ENCODE measurements around the gene COTL1. TPM values are rescaled to one million over a fixed set of nuclear protein-coding genes. Genes with fewer than 3 reads are reported as not detected.
"Not testable (repeated sequence)": the region's sequence is repeated elsewhere in the genome, so short reads cannot be mapped to it uniquely, and the experiment has no call there.

Gene COTL1
- total and polyA plus RNA-seq, 2 of the 13 experiments (the other 11 are each of a cell fraction or from before 2014, with no cell fraction given), result 8.7 to 16.9 TPM

DNA sequence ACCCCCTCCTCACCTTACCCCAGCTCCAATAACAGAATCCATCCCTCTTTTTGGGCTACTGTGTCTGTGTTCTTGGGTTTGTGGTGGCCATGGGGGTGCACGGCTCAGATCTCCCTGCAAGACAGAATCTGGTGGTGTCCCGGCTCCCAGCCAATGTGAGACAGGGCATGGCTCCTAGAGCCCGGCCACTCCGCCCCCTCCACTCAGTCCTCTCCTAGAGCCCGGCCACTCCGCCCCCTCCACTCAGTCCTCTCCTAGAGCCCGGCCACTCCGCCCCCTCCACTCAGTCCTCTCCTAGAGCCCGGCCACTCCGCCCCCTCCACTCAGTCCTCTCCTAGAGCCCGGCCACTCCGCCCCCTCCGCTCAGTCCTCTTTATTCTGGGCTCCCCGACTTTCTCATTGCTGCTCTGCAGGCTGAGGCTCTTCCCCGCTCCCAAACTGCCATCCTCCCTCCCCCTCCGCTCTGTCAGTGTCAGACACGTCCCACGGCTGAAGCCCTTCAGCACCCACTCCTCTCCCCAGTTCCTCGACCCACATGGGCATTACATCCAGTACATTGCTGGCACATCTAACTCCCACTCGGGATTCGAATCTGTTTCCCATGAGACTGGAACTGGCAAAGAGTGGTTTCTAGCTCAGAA is 92.8 kb downstream of the COTL1 start:
- H3K36me3 ChIP-seq (replicated peaks in 1 of 2; ENCODE audit: control insufficient read depth in 1 of 2, insufficient read depth in 2 of 2, low read length in 2 of 2); intact Hi-C loops (cut with micrococcal nuclease; ENCODE audit: unreplicated experiment); DNase-seq (ENCODE audit: low spot score); CTCF ChIA-PET (ENCODE audit: low intra/inter-chr PET ratio, low total read pairs); H2AFZ ChIP-seq (ENCODE audit: low read length); H3K27ac ChIP-seq (ENCODE audit: extremely low read length, insufficient read depth, low read length); BruUV-seq (replicated peaks); H3K4me1 ChIP-seq (ENCODE audit: insufficient read depth, low read length); H3K9me3 ChIP-seq (ENCODE audit: low read length); POLR2A ChIA-PET; FAIRE-seq; H4K20me1 ChIP-seq (ENCODE audit: insufficient read depth, low read length); H3K79me2 ChIP-seq (ENCODE audit: insufficient read depth, low read length); H3K9ac ChIP-seq (ENCODE audit: insufficient read depth, low read depth, low read length); H3K4me3 ChIP-seq (replicated peaks in 1 of 3; ENCODE audit: insufficient read depth in 1 of 3, low read depth in 2 of 3, low read length in 3 of 3); H3K27me3 ChIP-seq (ENCODE audit: control insufficient read depth in 1 of 2, insufficient read depth in 2 of 2, low read length in 2 of 2); in situ Hi-C loops (cut with HindIII; ENCODE audit: extremely low pct_ligation_motif_present, low pct_unique_long_range_greater_than_20kb); H3K4me2 ChIP-seq (ENCODE audit: low read depth, low read length): not testable (repeated sequence)
- TF ChIP-seq, protein P1, sequence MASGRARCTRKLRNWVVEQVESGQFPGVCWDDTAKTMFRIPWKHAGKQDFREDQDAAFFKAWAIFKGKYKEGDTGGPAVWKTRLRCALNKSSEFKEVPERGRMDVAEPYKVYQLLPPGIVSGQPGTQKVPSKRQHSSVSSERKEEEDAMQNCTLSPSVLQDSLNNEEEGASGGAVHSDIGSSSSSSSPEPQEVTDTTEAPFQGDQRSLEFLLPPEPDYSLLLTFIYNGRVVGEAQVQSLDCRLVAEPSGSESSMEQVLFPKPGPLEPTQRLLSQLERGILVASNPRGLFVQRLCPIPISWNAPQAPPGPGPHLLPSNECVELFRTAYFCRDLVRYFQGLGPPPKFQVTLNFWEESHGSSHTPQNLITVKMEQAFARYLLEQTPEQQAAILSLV (CRISPR knock-in tag; IDR thresholded peaks at IDR 0.05; ENCODE audit: borderline replicate concordance), result 0 out of 2 replicates have a peak, but pooled peaks have one; percentile 1
- 0 out of 2 replicates have a peak, but pooled peaks have one; percentile 32 for TF ChIP-seq ZNF263 (CRISPR knock-in tag; IDR thresholded peaks at IDR 0.05)
- peak; percentile 98 for TF ChIP-seq ZNF543 (CRISPR knock-in tag; IDR thresholded peaks at IDR 0.05)
- peak; percentile 68 for ATAC-seq
- WGBS (ENCODE audit: low lambda C conversion rate), result 38% methylated on average over 21 of the region's 21 CpGs

DNA sequence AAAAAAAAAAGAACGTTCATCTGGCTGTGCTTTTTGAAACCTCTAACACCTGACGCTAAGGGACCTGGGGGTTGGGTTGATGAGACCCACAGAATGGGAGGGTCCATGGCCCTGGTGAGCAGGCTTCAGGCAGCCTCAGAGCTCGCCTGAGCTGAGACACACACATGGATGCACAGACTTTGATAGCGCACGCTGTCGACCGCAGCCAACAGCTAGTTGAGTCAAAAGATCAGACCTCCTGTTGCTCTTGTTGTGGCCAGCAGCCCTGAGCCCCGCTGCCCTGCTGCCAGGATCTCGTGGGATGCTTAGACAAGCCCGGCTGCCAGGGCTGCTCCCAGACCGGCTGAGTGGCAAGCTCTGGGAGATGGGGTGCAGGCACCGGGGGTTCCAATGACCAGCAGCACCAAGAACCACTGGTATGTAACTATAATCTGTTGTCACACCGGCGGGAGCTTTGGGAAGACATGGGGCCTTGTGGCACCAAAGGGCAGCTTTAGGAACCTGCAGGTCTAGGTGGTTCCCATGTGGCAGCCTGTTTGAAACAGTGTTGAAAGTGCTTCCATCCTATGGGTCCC is 93.4 kb downstream of the COTL1 start:
- Histone ChIP-seq H3K4me2 (ENCODE audit: low read depth, low read length) (no peak overlapping the region), H4K20me1 (ENCODE audit: insufficient read depth, low read length) (no peaks in the 10 kb centered on the region), H3K27ac (ENCODE audit: extremely low read length, insufficient read depth, low read length) (no peak overlapping the region), H3K36me3 (replicated peaks in 1 of 2; ENCODE audit: control insufficient read depth in 1 of 2, insufficient read depth in 2 of 2, low read length in 2 of 2) (no peaks in the 10 kb centered on the region), H3K4me3 (replicated peaks in 1 of 3; ENCODE audit: insufficient read depth in 1 of 3, low read depth in 2 of 3, low read length in 3 of 3) (no peak overlapping the region), H3K9me3 (ENCODE audit: low read length) (no peaks in the 10 kb centered on the region), H3K4me1 (ENCODE audit: insufficient read depth, low read length) (no peaks in the 10 kb centered on the region), H3K9ac (ENCODE audit: insufficient read depth, low read depth, low read length) (no peak overlapping the region), H3K79me2 (ENCODE audit: insufficient read depth, low read length) (no peaks in the 10 kb centered on the region), H2AFZ (ENCODE audit: low read length) (no peak overlapping the region), H3K27me3 (ENCODE audit: control insufficient read depth in 1 of 2, insufficient read depth in 2 of 2, low read length in 2 of 2) (peaks cover 0 to 7% of the 10 kb centered on the region in 2 experiments; a peak in 3 of 5 replicates)
- WGBS (ENCODE audit: low lambda C conversion rate), result 80% methylated on average over 8 of the region's 14 CpGs
- ATAC-seq, result no peak; the same call in 2 of the 3 replicates
- no TSS peak for BruUV-seq (replicated peaks)
- in situ Hi-C loops (cut with HindIII; ENCODE audit: extremely low pct_ligation_motif_present, low pct_unique_long_range_greater_than_20kb), result no loop called here
- DNase-seq (ENCODE audit: low spot score), result no peak
- CTCF ChIA-PET (ENCODE audit: low intra/inter-chr PET ratio, low total read pairs), result no interaction called here
- POLR2A ChIA-PET, result interaction anchor here (0.6 to 0.7 kb wide), 2 partner anchors 21 to 576 kb away, joined by 3 to 6 read pairs; no protein-coding TSS in a partner anchor
- intact Hi-C loops (cut with micrococcal nuclease; ENCODE audit: unreplicated experiment), result no loop called here
- FAIRE-seq, result no peak
- TF ChIP-seq ZNF20 (CRISPR knock-in tag; IDR thresholded peaks at IDR 0.05), result no peak
- TF ChIP-seq, protein P1 (CRISPR knock-in tag; IDR thresholded peaks at IDR 0.05; ENCODE audit: borderline replicate concordance), result 0 out of 2 replicates have a peak, but pooled peaks have one; percentile 6
